Lower lobe of right lung (tissue), 2 donors: ENCODE data around the gene DPT. TPM values are rescaled to one million over a fixed set of nuclear protein-coding genes. Genes with fewer than 3 reads are reported as not detected.

Experiments
- ATAC-seq, 2 donors: fragments of 200-7000 bp; cut with Tn5 transposase; one replicate each; pipeline ENCODE4 v1.9.1; 2020 to 2022; ENCODE audit warnings: mild to moderate bottlenecking in 2 of 2, moderate library complexity in 2 of 2
- DNase-seq: peaks from one replicate; pipeline ENCODE4 v3.0.0-alpha.2; 2020
- H3K27ac ChIP-seq: fragments of 200-600 bp; one replicate; pipeline ENCODE4 v1.8.0; 2022
- H3K27me3 ChIP-seq: fragments of 200-600 bp; one replicate; pipeline ENCODE4 v1.8.0; 2022; ENCODE audit warnings: low read depth
- H3K36me3 ChIP-seq: fragments of 200-600 bp; one replicate; pipeline ENCODE4 v1.8.0; 2022; ENCODE audit warnings: mild to moderate bottlenecking
- H3K4me1 ChIP-seq: fragments of 200-600 bp; one replicate; pipeline ENCODE4 v1.8.0; 2022
- H3K4me3 ChIP-seq: fragments of 200-600 bp; one replicate; pipeline ENCODE4 v1.8.0; 2022; ENCODE audit warnings: mild to moderate bottlenecking
- H3K9me3 ChIP-seq: fragments of 200-600 bp; one replicate; pipeline ENCODE4 v1.8.0; 2022
- CTCF ChIP-seq: fragments of 200-600 bp; IDR thresholded peaks from one replicate; pipeline ENCODE4 v1.8.0; 2022; ENCODE audit warnings: antibody characterized with exemption, mild to moderate bottlenecking
- intact Hi-C: fragments of 100-400 bp; cut with DNase I; formaldehyde crosslinking; loops from one replicate; pipeline ENCODE4 v1.11.0; 2022
- total RNA-seq: library from RNA; stranded (reverse); fragmentation: NEBNext Ultra II Directional; extraction: Animal tissue kit (Norgen Biotek cat#: 25700); gene quantifications from one replicate; pipeline ENCODE4 v1.2.1, GENCODE V29; 2021
- donor health status: DM: no; HTN: yes; CAD: no; lungs with severe emphysema.

DPT gene
- total RNA-seq, 1 donor from 2014 or later = 18.6 TPM

DNA sequence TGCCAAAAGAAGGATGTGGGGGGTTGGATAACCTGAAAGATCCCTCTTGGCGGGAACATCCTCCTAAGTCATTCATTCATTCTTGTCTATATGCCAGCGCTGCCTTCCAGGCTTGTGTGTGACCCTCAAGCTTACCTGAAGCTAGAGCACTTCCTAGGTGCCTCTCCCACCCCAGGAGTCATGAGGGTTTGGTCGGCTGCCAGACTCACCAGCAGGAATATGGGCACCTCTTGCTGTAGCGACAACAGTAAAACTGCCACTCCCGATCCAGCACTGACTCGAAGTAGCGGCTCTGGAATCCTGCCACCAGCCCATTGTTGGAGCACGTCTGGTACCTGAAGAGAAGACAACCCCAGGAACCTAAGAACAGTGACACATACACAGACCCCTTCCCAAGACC is 15.0 kb downstream of the DPT start:
- H3K4me1 ChIP-seq = no peaks in the 10 kb centered on the region
- H3K4me3 ChIP-seq = no peak overlapping the region
- H3K9me3 ChIP-seq = no peaks in the 10 kb centered on the region
- H3K27me3 ChIP-seq = no peaks in the 10 kb centered on the region
- no peak for DNase-seq
- intact Hi-C loops = no loop called here
- no peaks in the 10 kb centered on the region for H3K36me3 ChIP-seq
- no peak for TF ChIP-seq CTCF
- ATAC-seq = no peak
- no peak overlapping the region for H3K27ac ChIP-seq

DNA sequence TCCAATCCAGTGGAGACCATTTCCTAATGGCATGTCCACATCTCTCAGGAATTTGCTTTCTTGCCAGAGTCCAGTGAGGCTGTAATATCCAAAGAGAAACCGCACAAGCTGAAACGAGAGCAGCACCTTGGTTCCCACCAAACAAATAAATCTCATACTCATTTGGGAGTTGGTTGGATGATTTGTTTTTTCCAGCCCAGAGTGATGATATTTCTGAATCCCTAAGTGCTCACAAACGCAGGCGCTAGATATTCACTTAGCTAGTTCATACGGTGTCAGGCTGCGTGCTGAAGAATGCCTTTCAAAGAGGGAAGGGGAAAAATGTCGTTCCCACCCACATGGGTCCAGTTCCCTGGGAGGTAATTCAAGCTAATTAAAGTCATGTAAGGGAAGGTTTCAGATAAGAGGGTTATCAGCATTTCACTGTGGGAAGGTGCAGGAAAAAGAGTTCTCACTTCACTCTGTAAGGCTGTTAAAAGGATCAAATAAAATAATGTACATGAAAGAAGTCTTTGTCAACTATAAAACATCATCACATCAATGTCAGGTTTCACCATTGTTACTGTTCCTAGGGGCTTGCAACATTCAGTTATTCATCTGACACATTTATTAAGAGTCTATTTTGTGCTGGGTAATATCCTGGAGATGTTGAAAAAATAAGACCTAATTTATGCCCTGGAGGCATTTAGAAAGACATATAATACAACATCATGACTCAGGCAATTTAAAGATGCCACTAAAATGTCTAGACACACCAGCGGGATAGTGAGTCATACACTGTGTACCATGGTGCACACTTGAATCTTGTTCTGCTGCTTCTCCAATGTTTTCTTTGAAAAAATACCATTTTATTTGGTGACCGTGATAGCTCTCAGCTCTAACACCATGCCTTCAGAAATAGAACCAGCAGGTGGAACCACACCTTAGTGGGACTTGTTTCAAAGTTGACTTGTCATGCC is 19.3 kb downstream of the DPT start:
- H3K27me3 ChIP-seq = no peaks in the 10 kb centered on the region
- H3K4me3 ChIP-seq = no peak overlapping the region
- intact Hi-C loops = no loop called here
- ATAC-seq (peak in 1 of 2 donors; percentile 23), DNase-seq (no peak)
- H3K36me3 ChIP-seq = no peaks in the 10 kb centered on the region
- H3K9me3 ChIP-seq = no peaks in the 10 kb centered on the region
- H3K4me1 ChIP-seq = no peaks in the 10 kb centered on the region
- H3K27ac ChIP-seq = peak overlapping the region; percentile 56
- TF ChIP-seq CTCF = no peak

DNA sequence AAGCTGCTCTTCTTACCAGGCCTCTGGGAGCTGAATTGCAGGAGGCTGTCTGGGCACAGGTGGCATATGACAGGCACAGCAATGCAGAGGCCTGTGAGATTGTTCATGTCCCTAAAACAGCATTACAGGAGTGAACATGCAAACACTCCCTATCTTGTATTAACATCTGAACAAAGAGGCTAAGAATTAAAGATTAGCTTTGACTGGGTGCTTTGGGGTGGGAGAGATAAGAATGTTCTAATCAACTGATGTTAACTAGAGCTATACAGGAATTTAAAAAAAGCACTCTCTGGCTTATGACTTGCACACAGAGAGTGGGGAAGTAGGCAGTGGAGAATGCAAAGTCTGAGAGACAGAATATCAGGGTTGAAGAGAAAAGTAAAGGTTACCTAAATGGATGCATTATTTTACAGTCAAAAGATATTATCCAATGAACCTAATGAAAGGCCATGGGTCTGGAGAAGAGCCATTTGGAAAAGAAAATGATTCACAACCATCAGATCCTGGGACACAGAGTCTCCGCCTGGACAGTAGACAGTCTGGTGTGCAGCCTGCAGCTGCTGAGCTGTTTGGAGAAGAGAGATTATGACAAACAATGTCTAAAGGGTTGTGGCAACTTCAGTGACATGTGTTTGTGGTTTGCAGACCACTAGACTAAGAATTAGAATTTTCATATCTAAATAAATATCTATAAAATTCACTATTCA is 20.2 kb downstream of the DPT start:
- ATAC-seq (peak in 1 of 2 donors; percentile 47), DNase-seq (no peak)
- Histone ChIP-seq H3K4me1 (no peaks in the 10 kb centered on the region), H3K27ac (no peak overlapping the region), H3K27me3 (no peaks in the 10 kb centered on the region), H3K36me3 (no peaks in the 10 kb centered on the region), H3K4me3 (no peak overlapping the region), H3K9me3 (no peaks in the 10 kb centered on the region)
- intact Hi-C loops = no loop called here
- no peak for TF ChIP-seq CTCF

- DNase-seq = no peak
- no peaks in the 10 kb centered on the region for H3K9me3 ChIP-seq
- no peak overlapping the region for H3K27ac ChIP-seq
- no peaks in the 10 kb centered on the region for H3K36me3 ChIP-seq
- TF ChIP-seq CTCF = no peak
- no peak for ATAC-seq
- intact Hi-C loops = no loop called here
- no peaks in the 10 kb centered on the region for H3K4me1 ChIP-seq
- no peaks in the 10 kb centered on the region for H3K27me3 ChIP-seq
- no peak overlapping the region for H3K4me3 ChIP-seq
These were observed 22.5 kb downstream of the DPT start for GRCh38 chr1:168706391-168706992.

DNA sequence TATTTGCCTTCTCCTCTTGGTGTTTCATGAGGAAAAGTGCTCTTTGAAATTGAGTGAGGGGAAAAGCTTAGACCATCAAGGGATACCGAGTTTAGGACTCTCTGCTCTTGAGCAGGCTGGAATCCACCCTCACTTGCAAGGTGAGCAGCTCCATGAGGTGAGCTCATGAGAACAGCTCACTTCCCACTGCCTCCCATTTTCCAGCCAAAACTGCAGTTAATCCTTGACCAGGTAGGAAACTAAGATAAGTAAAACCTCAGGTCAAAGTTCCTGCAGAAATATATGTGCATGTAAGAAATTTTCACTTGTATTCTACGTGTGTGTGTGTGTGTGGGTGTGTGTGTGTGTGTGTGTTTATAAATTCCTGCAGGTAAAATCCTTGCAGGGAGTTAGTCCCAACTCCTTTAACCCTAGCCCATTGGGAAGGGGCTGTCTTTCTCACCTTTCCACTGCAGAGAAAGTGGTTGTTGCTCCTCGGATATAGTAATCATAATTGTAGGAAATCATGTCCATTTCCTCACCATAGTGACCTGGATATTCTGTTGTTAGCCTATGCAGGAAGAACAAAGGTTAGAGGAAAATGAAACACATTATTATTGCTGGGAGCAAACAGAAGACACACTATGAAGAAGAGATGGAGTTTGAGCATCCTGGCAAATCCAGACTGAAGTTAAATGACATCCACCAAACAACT is 28.3 kb downstream of the DPT start:
- no peaks in the 10 kb centered on the region for H3K27me3 ChIP-seq
- no peak for TF ChIP-seq CTCF
- no peak overlapping the region for H3K27ac ChIP-seq
- H3K4me3 ChIP-seq = no peak overlapping the region
- ATAC-seq = no peak
- H3K36me3 ChIP-seq = no peaks in the 10 kb centered on the region
- no peak for DNase-seq
- H3K9me3 ChIP-seq = no peaks in the 10 kb centered on the region
- intact Hi-C loops = no loop called here
- no peaks in the 10 kb centered on the region for H3K4me1 ChIP-seq
